Cardiac muscle cell (in vitro differentiated cells and primary cell): ENCODE measurements around the gene CBFA2T2. TPM values are rescaled to one million over a fixed set of nuclear protein-coding genes. Genes with fewer than 3 reads are reported as not detected.
"Not testable (repeated sequence)": the region's sequence is repeated elsewhere in the genome, so short reads cannot be mapped to it uniquely, and the experiment has no call there.

Experiments used
- DNase-seq, 2 donors: peaks; one replicate each; pipeline versions ENCODE4 v3.0.0 to v3.0.0-alpha.2; 2010 to 2017; ENCODE audit warnings: low read depth in 1 of 2, low spot score in 1 of 2
- H3K27ac ChIP-seq: fragments of 200-600 bp; sonication (generic); 2 replicates; pipeline ENCODE4 v1.5.1; 2016
- H3K27me3 ChIP-seq: fragments of 200-600 bp; sonication (generic); 2 replicates; pipeline ENCODE4 v1.6.0; 2016; ENCODE audit warnings: control low read depth
- H3K36me3 ChIP-seq: fragments of 200-600 bp; sonication (generic); 2 replicates; pipeline ENCODE4 v1.5.1; 2016; ENCODE audit warnings: control low read depth
- H3K4me1 ChIP-seq: fragments of 200-600 bp; sonication (generic); 2 replicates; pipeline ENCODE4 v1.8.1; 2017; ENCODE audit warnings: low read depth, mild to moderate bottlenecking, mixed run types
- H3K4me3 ChIP-seq: fragments of 200-600 bp; sonication (generic); 2 replicates; pipeline ENCODE4 v1.5.1; 2016; ENCODE audit warnings: mild to moderate bottlenecking
- H3K9me3 ChIP-seq: fragments of 200-600 bp; sonication (generic); 2 replicates; pipeline ENCODE4 v1.5.1; 2017; ENCODE audit warnings: low read depth, mild to moderate bottlenecking, control low read depth
- polyA plus RNA-seq: library from polyadenylated mRNA; unstranded; fragments of >200 nt; fragmentation: Nextera tagmentation; extraction: Ambion mirVana; gene quantifications from 2 replicates; pipeline ENCODE4 v1.2.1, GENCODE V29; 2016
- total RNA-seq: library from RNA; depleted of rRNA; stranded (reverse); fragments of >200 nt; gene quantifications from 2 replicates; pipeline ENCODE4 v1.2.3, GENCODE V29; 2016
- TF ChIP-seq, protein P1 (sequence below): IDR thresholded peaks from 2 replicates; pipeline ENCODE4 v1.5.1; 2012; ENCODE audit warnings: low read depth, mild to moderate bottlenecking, low read length

Gene CBFA2T2
- total RNA-seq (28.1 and 53.1 TPM in 2 replicates), polyA plus RNA-seq (36.7 and 57.0 TPM in 2 replicates)

- TF ChIP-seq, protein P1, sequence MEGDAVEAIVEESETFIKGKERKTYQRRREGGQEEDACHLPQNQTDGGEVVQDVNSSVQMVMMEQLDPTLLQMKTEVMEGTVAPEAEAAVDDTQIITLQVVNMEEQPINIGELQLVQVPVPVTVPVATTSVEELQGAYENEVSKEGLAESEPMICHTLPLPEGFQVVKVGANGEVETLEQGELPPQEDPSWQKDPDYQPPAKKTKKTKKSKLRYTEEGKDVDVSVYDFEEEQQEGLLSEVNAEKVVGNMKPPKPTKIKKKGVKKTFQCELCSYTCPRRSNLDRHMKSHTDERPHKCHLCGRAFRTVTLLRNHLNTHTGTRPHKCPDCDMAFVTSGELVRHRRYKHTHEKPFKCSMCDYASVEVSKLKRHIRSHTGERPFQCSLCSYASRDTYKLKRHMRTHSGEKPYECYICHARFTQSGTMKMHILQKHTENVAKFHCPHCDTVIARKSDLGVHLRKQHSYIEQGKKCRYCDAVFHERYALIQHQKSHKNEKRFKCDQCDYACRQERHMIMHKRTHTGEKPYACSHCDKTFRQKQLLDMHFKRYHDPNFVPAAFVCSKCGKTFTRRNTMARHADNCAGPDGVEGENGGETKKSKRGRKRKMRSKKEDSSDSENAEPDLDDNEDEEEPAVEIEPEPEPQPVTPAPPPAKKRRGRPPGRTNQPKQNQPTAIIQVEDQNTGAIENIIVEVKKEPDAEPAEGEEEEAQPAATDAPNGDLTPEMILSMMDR: no peak
- no peaks in the 10 kb centered on the region for H3K27me3 ChIP-seq
- H3K4me3 ChIP-seq: peak within 1 kb of the TSS; percentile 54
- no peaks in the 10 kb centered on the region for H3K9me3 ChIP-seq
- peak within 1 kb of the TSS; percentile 95 for H3K27ac ChIP-seq
- H3K36me3 ChIP-seq: no peaks in the 10 kb centered on the region
- DNase-seq: peak in 1 of 2 donors; percentile 73
- H3K4me1 ChIP-seq: peaks cover 12% of the 10 kb centered on the region
Measured at GRCh38 chr20:33490023-33490933, at the start of gene CBFA2T2. TSS of gene CBFA2T2 (plus strand) at chr20:33490096. CDS start at chr20:33490268, 172 bp downstream.

GRCh38 chr20:33440562-33440961, 49.3 kb upstream of the CBFA2T2 start:
- H3K9me3 ChIP-seq, DNase-seq, H3K27me3 ChIP-seq: not testable (repeated sequence)
- Histone ChIP-seq H3K27ac (peak overlapping the region; percentile 92), H3K4me1 (peaks cover 45% of the 10 kb centered on the region), H3K4me3 (peak overlapping the region; percentile 4), H3K36me3 (peaks cover 18% of the 10 kb centered on the region)

DNA sequence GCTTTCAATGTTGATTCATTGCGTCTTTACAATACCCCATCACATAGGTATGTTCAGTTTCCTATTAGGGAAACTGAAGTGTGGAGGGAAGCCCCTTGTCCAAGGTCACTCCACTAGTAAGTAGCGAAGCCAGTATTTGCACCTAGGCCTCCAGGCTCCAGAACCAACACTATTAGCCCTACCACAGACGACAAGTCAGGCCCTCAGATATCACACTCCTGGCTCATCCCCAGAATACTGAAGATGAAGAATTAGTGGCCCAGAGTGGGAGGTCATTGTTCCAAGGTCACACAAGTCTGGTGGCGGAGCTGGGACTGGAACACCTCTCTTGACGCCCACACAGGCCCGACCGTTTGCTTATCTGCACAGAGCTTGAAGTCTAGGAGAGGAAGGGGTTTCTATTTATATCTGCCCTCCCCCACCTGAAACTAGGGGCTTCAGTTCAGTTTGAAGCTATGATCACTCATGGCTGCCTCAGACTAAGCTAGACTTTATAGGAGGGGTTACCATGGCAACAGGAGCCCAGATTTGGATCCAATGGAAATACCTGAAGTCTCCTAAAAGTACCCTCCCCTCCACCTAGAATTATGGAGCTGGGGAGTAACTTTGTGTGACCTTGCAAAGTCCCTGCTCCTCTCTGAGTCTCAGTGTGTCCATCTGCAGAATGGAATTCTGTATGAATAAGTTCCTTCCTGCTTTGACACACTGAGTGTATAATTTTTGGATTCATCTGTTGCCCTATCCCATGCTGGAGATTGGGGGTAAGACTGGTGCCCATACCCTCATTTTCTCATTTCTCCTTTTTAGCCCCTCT, 48.5 kb upstream of the CBFA2T2 start:
- Histone ChIP-seq H3K36me3 (peaks cover 13% of the 10 kb centered on the region), H3K27me3 (no peaks in the 10 kb centered on the region), H3K4me1 (peaks cover 48% of the 10 kb centered on the region), H3K9me3 (no peaks in the 10 kb centered on the region), H3K27ac (peak overlapping the region; percentile 92), H3K4me3 (peak overlapping the region; percentile 68)
- TF ChIP-seq, protein P1: no peak
- DNase-seq: peak in 1 of 2 donors; percentile 94

- Histone ChIP-seq H3K9me3 (no peaks in the 10 kb centered on the region), H3K4me1 (peaks cover 51% of the 10 kb centered on the region), H3K27ac (peak overlapping the region; percentile 92), H3K36me3 (peaks cover 13% of the 10 kb centered on the region), H3K4me3 (peak overlapping the region; percentile 68), H3K27me3 (no peaks in the 10 kb centered on the region)
- DNase-seq: no peak
- TF ChIP-seq, protein P1: no peak
Measured at GRCh38 chr20:33442136-33443005, 47.5 kb upstream of the CBFA2T2 start.

- TF ChIP-seq, protein P1: no peak
- peak in 1 of 2 donors; percentile 70 for DNase-seq
- H3K4me3 ChIP-seq: peak overlapping the region; percentile 68
- no peaks in the 10 kb centered on the region for H3K9me3 ChIP-seq
- H3K27me3 ChIP-seq: no peaks in the 10 kb centered on the region
- H3K36me3 ChIP-seq: peaks cover 8% of the 10 kb centered on the region
- H3K4me1 ChIP-seq: peaks cover 44% of the 10 kb centered on the region
- H3K27ac ChIP-seq: peak overlapping the region; percentile 92
Measured at GRCh38 chr20:33443006-33443511, 46.8 kb upstream of the CBFA2T2 start.
